CD4-positive, alpha-beta T cell treated with Interferon alpha-2 for 1 hour (primary cell): ENCODE data around the gene PRR35.

Experiments
- DNase-seq, 2 donors: peaks; one replicate each; pipeline ENCODE4 v3.0.0-alpha.2; 2020 to 2022

Gene PRR35

DNA sequence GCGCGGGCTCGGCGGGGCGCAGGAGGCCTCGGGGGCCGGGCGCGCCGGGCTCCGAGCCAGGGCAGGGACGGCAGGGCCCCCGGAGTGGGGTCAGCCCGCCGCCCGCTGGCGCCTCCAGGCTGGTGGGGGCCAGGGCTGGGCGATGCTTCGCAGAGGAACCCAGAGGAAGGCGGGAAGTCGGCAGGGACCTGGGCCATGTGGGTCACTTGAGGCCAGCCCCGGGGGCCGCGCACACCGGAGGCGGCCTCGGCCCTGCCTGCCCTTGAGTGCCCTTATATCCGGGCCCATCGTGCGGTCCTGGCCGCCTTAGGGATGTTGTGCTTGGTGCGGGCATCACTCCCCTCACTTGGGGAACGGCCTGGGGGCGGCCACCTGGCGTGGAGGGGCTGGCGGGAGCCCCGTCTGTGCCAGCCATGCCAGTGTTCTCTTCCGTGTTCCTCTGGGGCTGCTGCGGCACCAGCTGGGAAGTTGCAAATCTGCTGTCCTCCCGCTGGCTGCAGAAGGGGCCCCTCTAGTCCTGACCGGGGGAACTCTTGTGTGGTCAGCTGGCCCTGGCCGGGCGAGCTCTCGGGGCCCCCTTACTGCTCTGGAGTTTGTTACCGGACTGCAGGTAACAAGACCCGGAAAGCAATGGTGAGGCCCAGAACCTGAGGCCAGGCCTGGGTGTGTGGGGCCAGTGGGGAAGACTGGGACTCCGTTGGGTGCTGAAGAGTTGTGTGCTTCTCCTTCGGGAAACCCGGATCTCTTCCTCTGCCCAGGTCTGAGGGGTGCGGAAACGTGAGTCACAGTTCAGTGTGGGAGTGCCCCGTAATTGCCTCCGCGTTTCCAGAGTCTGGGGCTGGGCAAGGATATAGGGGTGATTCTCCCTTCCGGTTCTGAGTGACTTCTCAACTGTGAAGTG lies 31.8 kb upstream of the PRR35 start:
- peak; percentile 15 to 28 for DNase-seq

- peak; percentile 7 to 35 for DNase-seq
Observed at GRCh38 chr16:529012-529575, 31.1 kb upstream of the PRR35 start.

DNA sequence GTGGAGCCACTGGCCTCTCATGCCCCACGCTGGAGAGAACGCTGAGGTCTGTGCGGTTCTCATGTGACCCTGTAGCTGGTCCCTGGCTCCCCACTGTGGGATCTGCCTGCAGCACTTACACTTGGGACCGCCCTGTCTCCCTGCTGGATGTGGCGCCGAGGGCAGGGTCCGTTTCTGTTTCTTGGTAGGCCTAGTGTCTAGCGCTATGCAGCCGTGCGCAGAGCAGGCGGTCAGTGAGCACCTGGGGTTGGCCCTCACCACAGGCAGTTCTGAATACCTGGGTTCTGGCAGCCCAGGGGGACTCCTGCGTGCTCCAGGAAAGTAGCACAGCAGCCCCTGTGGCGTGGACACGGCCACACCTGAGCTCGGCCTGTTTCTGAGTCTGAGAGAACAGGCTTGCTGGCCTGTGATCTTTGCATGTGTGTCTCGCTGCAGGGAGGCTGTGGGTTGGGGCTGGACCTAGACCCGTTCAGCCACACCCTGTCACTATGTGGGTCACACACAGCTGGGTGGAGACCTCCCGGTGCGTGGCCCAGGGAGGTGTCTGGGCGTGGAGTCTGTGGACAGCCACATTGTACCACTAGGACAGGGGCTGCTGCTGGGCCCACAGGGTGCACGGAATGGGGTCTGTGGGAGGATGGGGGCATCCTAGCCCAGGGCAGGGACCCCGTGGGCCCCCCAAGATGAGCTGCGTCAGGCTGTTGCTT lies 29.9 kb upstream of the PRR35 start:
- no peak for DNase-seq

- DNase-seq, result no peak
Observed at GRCh38 chr16:531494-532125, 28.6 kb upstream of the PRR35 start.

- DNase-seq, result no peak
Observed at GRCh38 chr16:533391-534123, 26.6 kb upstream of the PRR35 start.

GRCh38 chr16:534135-534534 lies 26.1 kb upstream of the PRR35 start:
- DNase-seq, result no peak

- no peak for DNase-seq
Observed at GRCh38 chr16:534856-535445, 25.2 kb upstream of the PRR35 start.

DNA sequence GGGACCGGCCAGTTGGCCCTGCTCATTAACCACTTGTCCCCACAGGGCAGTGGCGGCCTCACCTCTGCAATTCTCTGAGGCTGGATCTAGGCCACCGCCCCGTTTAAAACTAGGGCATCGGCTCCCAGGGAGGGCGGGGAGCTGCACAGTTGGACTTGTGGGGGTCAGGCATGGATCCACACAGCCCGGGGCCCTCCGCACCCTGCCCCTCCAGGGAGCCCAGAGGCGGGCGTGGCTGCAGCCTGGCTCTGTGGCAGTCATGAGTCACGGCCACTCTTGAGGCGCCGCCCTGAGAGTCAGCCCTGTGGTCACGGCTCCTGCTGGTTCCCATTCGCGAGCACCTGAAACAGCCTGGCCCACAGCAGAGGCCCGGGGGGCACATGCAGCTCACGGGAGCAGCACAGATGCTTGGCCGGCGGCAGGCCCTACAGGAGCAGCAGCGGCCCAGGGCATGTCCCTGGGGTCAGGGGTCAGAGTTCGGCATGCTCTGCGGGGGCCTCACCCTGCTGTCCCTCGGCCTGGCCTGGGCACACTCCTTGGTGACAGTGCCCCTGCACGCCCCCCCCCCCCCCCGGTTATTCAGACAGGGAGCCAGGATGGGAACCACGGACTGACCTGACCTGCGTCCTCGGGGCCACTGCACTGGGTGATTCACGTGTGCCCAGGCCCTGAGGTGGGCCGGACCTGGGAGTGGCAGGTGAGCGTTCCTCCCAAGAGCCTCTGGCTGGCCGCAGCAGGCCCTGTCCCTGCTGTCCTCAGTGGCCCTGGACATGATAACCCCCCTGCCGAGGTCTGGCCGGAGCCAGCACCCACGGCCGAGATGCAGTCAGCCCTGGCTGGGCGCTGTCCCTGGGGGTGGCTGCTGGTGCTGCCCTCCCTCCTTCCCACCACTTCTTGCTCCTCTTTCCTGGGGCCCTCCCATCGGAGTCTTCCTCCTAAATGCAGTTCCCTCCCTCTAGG lies 24.5 kb upstream of the PRR35 start:
- DNase-seq, result no peak

DNA sequence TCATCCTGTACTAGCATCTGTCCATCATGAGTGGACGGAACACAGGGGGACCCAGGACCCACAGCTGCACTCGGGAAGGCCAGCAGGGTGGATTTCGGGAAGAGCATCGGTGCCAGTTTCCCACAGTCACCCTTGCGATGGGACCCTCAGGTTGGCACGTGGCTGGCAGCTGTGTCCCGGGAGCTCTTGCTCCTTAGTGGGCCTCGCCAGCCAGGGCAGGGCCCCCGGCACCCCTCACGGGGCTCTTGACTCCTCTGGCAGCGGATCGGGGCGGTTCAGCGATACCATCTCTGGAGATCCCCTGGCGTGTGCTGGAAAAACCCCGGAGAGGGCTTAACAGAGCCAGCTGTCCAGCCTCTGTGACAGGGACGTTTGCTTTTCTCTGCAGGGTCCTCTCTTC lies 23.4 kb upstream of the PRR35 start:
- no peak for DNase-seq

DNA sequence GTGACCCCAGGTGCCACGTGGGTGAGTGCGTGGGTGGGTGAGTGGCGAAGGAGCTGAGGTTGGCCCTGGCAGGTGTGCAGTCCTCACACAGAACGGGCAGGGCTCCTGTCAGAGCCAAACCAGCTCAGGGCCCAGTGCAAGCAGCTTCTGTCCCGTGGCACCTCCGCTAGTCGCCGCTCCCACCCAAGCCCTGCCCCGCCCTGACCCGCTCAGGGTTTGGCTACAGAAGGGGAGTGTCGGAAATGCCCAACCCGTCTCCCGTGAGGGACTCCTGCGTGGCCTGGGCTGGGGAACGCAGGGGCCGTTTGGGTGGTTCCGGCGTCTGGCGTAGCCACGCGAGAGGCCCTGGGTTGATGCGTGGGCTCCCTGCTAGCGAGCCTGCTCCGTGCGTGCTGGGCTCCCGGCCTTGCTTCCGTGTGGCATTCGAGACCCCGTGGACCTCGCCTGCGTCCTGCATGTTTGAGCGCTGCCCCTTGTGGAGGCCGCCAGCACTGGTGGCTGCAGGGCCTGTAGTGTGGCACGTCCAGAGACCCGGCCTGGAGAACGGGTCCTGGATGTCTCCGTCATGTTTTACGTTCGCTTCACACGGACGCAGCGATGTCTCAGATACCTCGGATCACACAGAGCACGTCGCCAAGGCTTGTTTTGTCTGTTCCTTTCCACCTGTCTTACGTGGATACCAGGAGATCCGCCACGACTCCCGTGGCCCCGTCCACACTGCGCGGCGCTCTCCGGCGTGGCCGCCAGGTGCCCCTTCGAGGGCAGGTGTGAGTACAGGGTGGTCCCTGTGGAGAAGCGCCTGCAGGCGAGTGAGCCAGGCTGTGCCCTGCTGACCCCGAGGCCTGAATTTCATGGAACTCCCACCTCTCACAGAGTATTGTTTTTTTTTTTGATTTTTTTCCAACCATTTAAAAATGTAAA lies 22.5 kb upstream of the PRR35 start:
- DNase-seq, result no peak

DNA sequence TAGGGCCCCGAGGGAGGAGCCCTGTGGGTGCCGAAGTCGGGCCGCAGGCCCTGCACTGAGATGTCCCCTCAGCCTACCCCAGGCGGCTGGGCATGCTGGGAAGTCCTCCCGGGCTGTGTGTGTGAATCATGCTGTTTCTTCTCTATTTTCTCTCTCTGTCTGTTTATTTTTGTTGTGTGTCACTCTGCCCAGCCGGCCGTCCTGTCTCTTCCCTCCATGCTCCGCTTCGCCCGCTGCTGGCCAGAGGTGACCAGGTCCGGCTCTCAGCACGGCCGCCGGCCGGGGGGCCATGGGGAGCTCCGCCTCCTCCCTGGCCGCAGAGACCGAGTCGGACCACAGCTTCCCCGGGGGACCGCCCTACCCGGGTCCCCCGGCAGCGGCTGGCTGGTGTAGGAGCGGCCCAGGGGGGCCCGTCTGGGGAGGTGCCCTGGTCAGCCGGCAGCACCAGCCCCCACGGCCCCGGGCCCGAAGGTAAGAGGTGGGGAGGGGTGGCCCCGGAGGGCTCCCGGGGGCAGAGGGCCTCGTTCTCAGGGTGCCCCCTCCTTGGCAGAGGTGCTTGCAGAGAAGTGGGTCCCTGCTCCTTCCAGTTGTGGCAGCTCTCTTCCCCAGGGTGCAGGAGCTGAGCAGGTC lies 20.2 kb upstream of the PRR35 start:
- DNase-seq, result no peak

DNA sequence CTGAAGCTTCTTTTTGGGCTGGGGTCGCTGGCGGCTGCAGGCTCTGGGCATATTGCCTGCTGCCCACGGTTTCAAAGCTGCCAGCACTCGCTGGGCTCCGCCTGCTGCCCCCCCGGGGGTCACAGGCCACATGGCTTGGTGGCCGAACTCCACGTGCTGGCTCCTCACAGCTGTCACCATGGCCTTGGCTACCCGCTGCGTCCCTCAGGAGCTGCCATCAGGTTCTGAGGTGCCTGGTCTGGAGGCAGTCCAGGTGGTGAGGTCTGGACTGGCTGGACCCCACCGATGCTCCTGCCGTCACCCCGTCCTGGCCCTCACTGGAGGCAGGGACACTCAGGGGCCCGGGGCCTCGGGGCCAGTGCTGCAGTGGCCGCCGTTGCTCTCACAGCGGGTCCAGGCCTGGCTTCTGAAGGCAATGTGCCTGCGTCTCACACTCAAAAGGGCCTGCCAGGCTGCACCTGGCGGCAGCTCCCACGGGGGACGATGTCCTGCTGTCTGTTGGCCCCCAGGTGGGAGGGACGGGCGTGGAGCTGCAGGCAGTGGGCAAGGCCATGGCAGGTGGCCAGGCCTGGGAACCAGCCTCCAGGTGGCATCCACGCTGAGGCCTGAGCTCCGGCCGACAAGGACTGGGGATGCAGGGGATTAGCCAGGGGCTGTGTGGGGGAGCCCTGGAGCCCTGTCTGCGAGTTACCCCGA lies 19.4 kb upstream of the PRR35 start:
- no peak for DNase-seq

DNA sequence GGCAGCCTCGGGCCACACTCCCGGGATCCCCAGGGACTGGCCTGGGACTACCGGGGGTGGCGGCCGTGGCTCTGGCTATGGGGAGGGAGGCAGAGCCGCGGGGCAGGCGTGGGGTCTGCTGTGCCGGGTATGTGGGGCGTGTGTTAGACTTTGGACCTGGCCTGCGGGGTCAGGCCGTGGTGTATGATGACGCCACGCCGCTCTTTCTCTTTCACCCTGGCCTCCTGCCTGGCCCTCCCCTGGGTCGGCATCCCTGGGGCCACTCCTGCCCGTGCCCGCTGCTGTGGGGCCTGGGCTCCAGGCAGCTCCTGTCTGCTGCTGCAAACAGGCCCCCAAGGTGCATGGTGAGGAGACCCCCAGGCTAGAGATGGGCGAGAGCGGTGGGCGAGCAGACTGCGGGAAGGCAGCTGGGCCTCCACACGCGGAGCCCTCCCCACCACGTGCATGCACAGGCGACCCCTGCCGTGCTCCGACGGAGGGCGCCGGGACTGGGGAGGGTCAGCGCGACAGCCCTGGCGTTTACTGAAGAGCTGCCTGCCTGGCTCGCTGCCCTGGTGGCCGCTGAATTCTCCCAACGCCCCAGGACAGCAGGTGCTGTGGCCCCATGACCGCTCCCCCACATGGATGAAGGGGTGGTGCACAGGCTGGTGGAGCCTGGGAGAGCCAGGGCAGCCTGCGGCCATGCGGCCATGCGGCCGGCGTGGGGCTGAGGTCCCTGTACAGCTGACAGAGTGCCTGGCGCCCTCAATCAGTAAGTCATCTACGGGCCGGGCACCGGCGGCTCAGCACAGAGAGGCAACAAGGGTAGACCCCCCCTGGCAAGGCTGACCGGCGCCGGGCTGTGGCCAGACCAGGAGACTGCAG lies 16.7 kb upstream of the PRR35 start:
- DNase-seq, result no peak

GRCh38 chr16:544517-544916 lies 15.7 kb upstream of the PRR35 start:
- no peak for DNase-seq

DNA sequence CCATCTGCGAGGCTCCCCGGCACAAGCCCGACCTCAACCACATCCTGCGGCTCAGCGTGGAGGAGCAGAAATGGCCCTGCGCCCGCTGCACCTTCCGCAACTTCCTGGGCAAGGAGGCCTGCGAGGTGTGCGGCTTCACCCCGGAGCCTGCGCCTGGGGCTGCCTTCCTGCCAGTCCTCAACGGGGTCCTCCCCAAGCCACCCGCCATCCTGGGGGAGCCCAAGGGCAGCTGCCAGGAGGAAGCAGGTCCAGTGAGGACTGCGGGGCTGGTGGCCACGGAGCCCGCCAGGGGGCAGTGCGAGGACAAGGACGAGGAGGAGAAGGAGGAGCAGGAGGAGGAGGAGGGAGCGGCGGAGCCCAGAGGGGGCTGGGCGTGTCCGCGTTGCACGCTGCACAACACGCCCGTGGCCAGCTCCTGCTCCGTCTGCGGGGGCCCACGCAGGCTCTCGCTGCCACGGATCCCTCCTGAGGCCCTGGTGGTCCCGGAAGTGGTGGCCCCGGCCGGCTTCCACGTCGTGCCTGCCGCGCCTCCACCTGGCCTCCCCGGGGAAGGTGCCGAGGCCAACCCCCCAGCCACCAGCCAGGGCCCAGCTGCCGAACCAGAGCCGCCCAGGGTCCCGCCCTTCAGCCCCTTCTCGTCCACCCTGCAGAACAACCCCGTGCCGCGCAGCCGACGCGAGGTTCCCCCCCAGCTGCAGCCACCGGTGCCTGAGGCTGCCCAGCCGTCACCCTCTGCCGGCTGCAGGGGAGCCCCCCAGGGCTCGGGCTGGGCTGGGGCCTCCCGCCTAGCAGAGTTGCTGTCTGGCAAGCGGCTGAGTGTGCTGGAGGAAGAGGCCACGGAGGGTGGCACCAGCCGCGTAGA lies 13.1 kb upstream of the PRR35 start:
- DNase-seq, result peak; percentile 51 to 56

DNA sequence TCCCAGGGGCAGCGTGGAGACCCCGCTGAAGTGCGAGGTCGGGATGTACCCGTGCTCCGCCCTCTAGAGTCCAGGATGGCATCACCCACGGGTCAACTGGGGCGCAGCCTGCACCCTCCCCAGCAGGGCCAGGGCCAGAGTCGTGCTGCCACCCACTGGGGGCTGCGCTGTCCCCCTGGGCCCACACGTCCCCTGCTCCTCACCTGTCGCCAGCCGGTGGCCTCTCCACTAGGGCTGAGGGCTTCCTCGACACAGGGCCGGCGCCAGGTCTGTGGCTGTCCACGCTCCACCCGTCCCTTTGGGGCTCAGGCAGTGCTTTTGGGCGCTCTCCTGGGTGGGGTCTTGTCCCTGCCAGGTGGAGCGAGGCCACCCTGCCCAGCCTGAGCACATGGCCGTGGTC lies 11.6 kb upstream of the PRR35 start:
- DNase-seq, result no peak
